Endothelial cell of umbilical vein (primary cell): ENCODE measurements around the gene MAGED1. TPM values are rescaled to one million over a fixed set of nuclear protein-coding genes. Genes with fewer than 3 reads are reported as not detected.

Source experiments
- BruUV-seq: library from RNA; stranded (reverse); fragments of 400-500 nt; replicated peaks from 2 replicates; lab custom pipeline; 2021; lab: Mats Ljungman, UMichigan
- CTCF ChIA-PET: fragments of 300-600, 350-600 bp; sonication (Branson Sonifier 250); formaldehyde crosslinking; loops from one replicate; lab custom pipeline; 2021; ENCODE audit warnings: antibody characterized with exemption, inconsistent platforms; lab: Charles Lee
- POLR2A ChIA-PET: fragments of 300-600, 350-600 bp; sonication (Branson Sonifier 250); formaldehyde crosslinking; loops from one replicate; lab custom pipeline; 2021; ENCODE audit warnings: antibody characterized with exemption, inconsistent platforms; lab: Charles Lee
- DNase-seq: peaks from one replicate; pipeline ENCODE4 v3.0.0-alpha.2; 2011; ENCODE audit warnings: low read depth, low spot score
- FAIRE-seq: peaks from 2 replicates; lab custom pipeline; 2011; peaks lifted over from hg19 to GRCh38; lab: Jason Lieb, UNC
- H2AFZ ChIP-seq: 2 replicates; pipeline ENCODE4 v1.6.0; 2012; ENCODE audit warnings: low read depth, low read length, control low read depth, inconsistent platforms
- H3K27ac ChIP-seq: 2 replicates; pipeline ENCODE4 v1.5.1; 2011; ENCODE audit warnings: low read depth, mild to moderate bottlenecking, control low read depth, low read length, moderate library complexity; ENCODE audit not compliant: insufficient read depth
- H3K27me3 ChIP-seq, 2 experiments: 2 replicates each; pipeline versions ENCODE4 v1.6.0 to v1.6.1; 2011; ENCODE audit warnings: low read length in 2 of 2, mixed read lengths in 1 of 2; ENCODE audit not compliant: control insufficient read depth in 2 of 2, insufficient read depth in 2 of 2
- H3K36me3 ChIP-seq, 2 experiments: 2 replicates in 1 of 2; 3 replicates in 1 of 2; pipeline ENCODE4 v1.5.1; 2011; ENCODE audit warnings: low read length in 2 of 2, mild to moderate bottlenecking in 1 of 2, moderate library complexity in 1 of 2; ENCODE audit not compliant: control insufficient read depth in 2 of 2, insufficient read depth in 2 of 2; ENCODE audit errors: extremely low read depth in 1 of 2
- H3K4me1 ChIP-seq: 3 replicates; pipeline ENCODE4 v1.5.1; 2011; ENCODE audit warnings: mild to moderate bottlenecking, low read length; ENCODE audit not compliant: control insufficient read depth, insufficient read depth; ENCODE audit errors: extremely low read depth
- H3K4me2 ChIP-seq: 2 replicates; pipeline ENCODE4 v1.6.1; 2011; ENCODE audit warnings: low read length, control low read depth, mixed read lengths; ENCODE audit not compliant: insufficient read depth
- H3K4me3 ChIP-seq, 3 experiments: fragments of 200-600 bp in 1 of 3; sonication (generic), shearing (Covaris generic) in 1 of 3; replicated peaks in 1 of 3; 2 replicates each; pipeline ENCODE4 v1.5.1; 2011 to 2016; ENCODE audit warnings: control low read depth in 3 of 3, low read length in 3 of 3, mild to moderate bottlenecking in 2 of 3, inconsistent platforms in 1 of 3, low read depth in 1 of 3, moderate library complexity in 1 of 3; ENCODE audit not compliant: insufficient read depth in 1 of 3
- H3K79me2 ChIP-seq: 2 replicates; pipeline ENCODE4 v1.6.0; 2012; ENCODE audit warnings: low read length, inconsistent platforms; ENCODE audit not compliant: control insufficient read depth, insufficient read depth
- H3K9ac ChIP-seq: replicated peaks from 2 replicates; pipeline ENCODE3; 2011; ENCODE audit warnings: low read length, control low read depth; ENCODE audit not compliant: insufficient read depth; ENCODE audit errors: extremely low read depth
- H3K9me1 ChIP-seq: replicated peaks from 3 replicates; pipeline ENCODE4 v1.6.0; 2011; ENCODE audit warnings: mild to moderate bottlenecking, low read length; ENCODE audit not compliant: control insufficient read depth, insufficient read depth; ENCODE audit errors: extremely low read depth
- H3K9me3 ChIP-seq: replicated peaks from 2 replicates; pipeline ENCODE4 v1.5.1; 2012; ENCODE audit warnings: low read length, inconsistent platforms; ENCODE audit not compliant: control insufficient read depth, insufficient read depth
- H4K20me1 ChIP-seq: replicated peaks from 2 replicates; pipeline ENCODE3; 2011; ENCODE audit warnings: mild to moderate bottlenecking, low read length; ENCODE audit not compliant: control insufficient read depth, insufficient read depth; ENCODE audit errors: extremely low read depth
- JUN ChIP-seq: IDR thresholded peaks from 2 replicates; pipeline ENCODE4 v1.6.1; 2011; ENCODE audit warnings: borderline replicate concordance, low read depth; ENCODE audit not compliant: insufficient read length, insufficient read depth
- MYC ChIP-seq: IDR thresholded peaks from one replicate; pipeline ENCODE4 v1.6.1; 2011; ENCODE audit warnings: mild to moderate bottlenecking, low read depth, low read length
- POLR2AphosphoS5 ChIP-seq: IDR thresholded peaks from 2 replicates; pipeline ENCODE4 v1.6.1; 2012; ENCODE audit warnings: low read depth, mild to moderate bottlenecking, control low read depth, low read length, moderate library complexity; ENCODE audit not compliant: insufficient read depth
- dilution Hi-C: fragments of 300-500 bp; cut with MboI; formaldehyde crosslinking; loops from one replicate; pipeline ENCODE4 v1.15.0; 2019; ENCODE audit warnings: low sequenced_read_pairs; ENCODE audit not compliant: extremely low pct_ligation_motif_present
- intact Hi-C: fragments of 100-400 bp; cut with micrococcal nuclease; formaldehyde crosslinking; loops from one replicate; pipeline ENCODE4 v1.10.0; 2022
- polyA plus RNA-seq, 4 experiments: library from polyadenylated mRNA; depleted of rRNA in 3 of 4; stranded (reverse) in 3 of 4; unstranded in 1 of 4; fragments of >200 nt; gene quantifications; 2 replicates each; pipeline versions ENCODE4 v1.2.1 to v1.2.3, GENCODE V29; 2011 to 2012; ENCODE audit warnings: missing spikeins in 1 of 4
- total RNA-seq: library from RNA; stranded (reverse); gene quantifications from 2 replicates; pipeline ENCODE4 v1.2.3, GENCODE V29; 2021
- TF ChIP-seq, protein P1 (sequence below), 2 donors: IDR thresholded peaks; 1 replicate in 1 of 2; 2 replicates in 1 of 2; pipeline ENCODE4 v1.5.1; 2011; ENCODE audit warnings: low read length in 2 of 2, mild to moderate bottlenecking in 2 of 2, moderate library complexity in 2 of 2, control low read depth in 1 of 2, inconsistent platforms in 1 of 2, low read depth in 1 of 2; ENCODE audit not compliant: insufficient read depth in 1 of 2; ENCODE audit errors: extremely low read depth in 1 of 2
- TF ChIP-seq, protein P2 (sequence below): IDR thresholded peaks from 2 replicates; pipeline ENCODE4 v1.6.1; 2011; ENCODE audit not compliant: insufficient read depth, insufficient read length

MAGED1 gene
- total and polyA plus RNA-seq, 2 donors (not counting 3 experiments of a cell fraction or from before 2014, with no cell fraction given) = 192 to 198 TPM

DNA sequence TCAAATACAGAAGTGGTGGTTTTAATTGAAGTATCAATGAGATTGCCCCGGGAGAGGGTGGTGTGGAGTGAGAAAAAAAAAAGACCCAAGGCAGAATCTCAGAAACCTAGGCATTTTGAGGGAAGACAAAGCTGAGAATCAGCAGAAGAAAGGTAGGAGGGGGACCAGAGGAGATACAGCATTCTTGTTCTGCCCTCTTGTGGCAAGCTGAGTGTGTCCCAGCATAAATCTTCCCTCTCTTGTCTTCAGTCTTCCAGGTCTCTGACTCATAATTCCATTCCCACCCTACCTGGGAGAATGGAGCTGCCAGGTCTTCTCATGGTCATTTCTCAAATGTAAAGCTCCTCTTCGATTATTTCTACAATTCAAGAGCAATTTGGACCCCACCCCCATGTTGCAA is 32.7 kb upstream of the MAGED1 start:
- intact Hi-C loops = loop anchor here (1.0 kb wide), 2 partner anchors 219 to 246 kb away; no protein-coding TSS in a partner anchor
- ChIA-PET POLR2A (no interaction called here), CTCF (interaction anchor here (0.6 to 2.3 kb wide), 8 partner anchors 11 to 373 kb away, joined by 3 to 31 read pairs (median 4); no protein-coding TSS in a partner anchor)
- no peaks in the 10 kb centered on the region for H4K20me1 ChIP-seq
- no TSS peak for BruUV-seq
- dilution Hi-C loops = no loop called here
- H3K4me3 ChIP-seq = no peak overlapping the region
- H3K9me1 ChIP-seq = no peaks in the 10 kb centered on the region
- H3K9ac ChIP-seq = no peak overlapping the region
- H3K4me2 ChIP-seq = no peak overlapping the region
- DNase-seq = peak; percentile 22
- no peaks in the 10 kb centered on the region for H3K4me1 ChIP-seq
- no peak overlapping the region for H2AFZ ChIP-seq
- H3K9me3 ChIP-seq = no peaks in the 10 kb centered on the region
- no peaks in the 10 kb centered on the region for H3K27me3 ChIP-seq
- H3K36me3 ChIP-seq = no peaks in the 10 kb centered on the region
- FAIRE-seq = peak; percentile 81
- H3K79me2 ChIP-seq = no peaks in the 10 kb centered on the region
- TF ChIP-seq, protein P1, sequence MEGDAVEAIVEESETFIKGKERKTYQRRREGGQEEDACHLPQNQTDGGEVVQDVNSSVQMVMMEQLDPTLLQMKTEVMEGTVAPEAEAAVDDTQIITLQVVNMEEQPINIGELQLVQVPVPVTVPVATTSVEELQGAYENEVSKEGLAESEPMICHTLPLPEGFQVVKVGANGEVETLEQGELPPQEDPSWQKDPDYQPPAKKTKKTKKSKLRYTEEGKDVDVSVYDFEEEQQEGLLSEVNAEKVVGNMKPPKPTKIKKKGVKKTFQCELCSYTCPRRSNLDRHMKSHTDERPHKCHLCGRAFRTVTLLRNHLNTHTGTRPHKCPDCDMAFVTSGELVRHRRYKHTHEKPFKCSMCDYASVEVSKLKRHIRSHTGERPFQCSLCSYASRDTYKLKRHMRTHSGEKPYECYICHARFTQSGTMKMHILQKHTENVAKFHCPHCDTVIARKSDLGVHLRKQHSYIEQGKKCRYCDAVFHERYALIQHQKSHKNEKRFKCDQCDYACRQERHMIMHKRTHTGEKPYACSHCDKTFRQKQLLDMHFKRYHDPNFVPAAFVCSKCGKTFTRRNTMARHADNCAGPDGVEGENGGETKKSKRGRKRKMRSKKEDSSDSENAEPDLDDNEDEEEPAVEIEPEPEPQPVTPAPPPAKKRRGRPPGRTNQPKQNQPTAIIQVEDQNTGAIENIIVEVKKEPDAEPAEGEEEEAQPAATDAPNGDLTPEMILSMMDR (IDR thresholded peaks at IDR 0.05; ENCODE audit: extremely low read depth in 1 of 2, insufficient read depth in 1 of 2, low read depth in 1 of 2, low read length in 2 of 2) = peak; percentile 17 to 63
- no peak for TF ChIP-seq JUN
- H3K27ac ChIP-seq = no peak overlapping the region

DNA sequence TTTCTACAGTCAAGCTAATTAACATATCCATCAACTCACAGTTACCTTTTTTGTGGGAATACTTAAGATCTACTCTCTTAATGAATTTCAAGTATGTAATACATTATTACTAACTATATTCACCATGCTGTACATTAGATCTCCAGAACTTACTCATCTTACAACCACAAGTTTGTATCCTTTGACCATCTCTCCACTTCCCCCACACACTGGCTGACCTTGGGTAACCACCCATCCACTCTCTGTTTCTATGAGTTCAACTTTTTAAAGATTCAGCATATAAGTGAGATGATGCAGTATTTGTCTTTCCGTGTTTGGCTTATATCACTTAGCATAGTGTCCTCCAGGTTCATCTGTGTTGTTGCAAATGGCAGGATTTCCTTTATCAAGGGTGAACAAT is 30.5 kb upstream of the MAGED1 start:
- DNase-seq = no peak
- H3K4me1 ChIP-seq = no peaks in the 10 kb centered on the region

More for the DNA sequence above, 30.5 kb upstream of the MAGED1 start:
- H4K20me1 ChIP-seq = no peaks in the 10 kb centered on the region
- H2AFZ ChIP-seq = no peak overlapping the region
- no peaks in the 10 kb centered on the region for H3K9me1 ChIP-seq
- ChIA-PET CTCF (no interaction called here), POLR2A (no interaction called here)
- H3K9ac ChIP-seq = no peak overlapping the region
- TF ChIP-seq, protein P1 (IDR thresholded peaks at IDR 0.05; ENCODE audit: extremely low read depth in 1 of 2, insufficient read depth in 1 of 2, low read depth in 1 of 2, low read length in 2 of 2) = no peak
- TF ChIP-seq, protein P2, sequence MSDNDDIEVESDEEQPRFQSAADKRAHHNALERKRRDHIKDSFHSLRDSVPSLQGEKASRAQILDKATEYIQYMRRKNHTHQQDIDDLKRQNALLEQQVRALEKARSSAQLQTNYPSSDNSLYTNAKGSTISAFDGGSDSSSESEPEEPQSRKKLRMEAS = no peak
- no peak for TF ChIP-seq MYC
- TF ChIP-seq POLR2AphosphoS5 = no peak
- dilution Hi-C loops (no loop called here), intact Hi-C loops (no loop called here)
- no peak overlapping the region for H3K4me3 ChIP-seq
- no peaks in the 10 kb centered on the region for H3K79me2 ChIP-seq
- H3K36me3 ChIP-seq = no peaks in the 10 kb centered on the region
- FAIRE-seq = no peak
- no peak overlapping the region for H3K27ac ChIP-seq
- no peaks in the 10 kb centered on the region for H3K9me3 ChIP-seq
- H3K4me2 ChIP-seq = no peak overlapping the region
- H3K27me3 ChIP-seq = no peaks in the 10 kb centered on the region
- no TSS peak for BruUV-seq
